OCI-LY1 (cell line): ENCODE data around the gene PRPS1L1.

Source experiments
- H2AFZ ChIP-seq: fragments of 200-600 bp; sonication (generic), shearing (Covaris generic); 2 replicates; pipeline ENCODE4 v1.6.0; 2014; ENCODE audit warnings: antibody characterized with exemption, mild to moderate bottlenecking, low read length
- H3F3A ChIP-seq: fragments of 200-600 bp; sonication (generic), shearing (Covaris generic); 2 replicates; pipeline ENCODE4 v1.6.0; 2014; ENCODE audit warnings: mild to moderate bottlenecking, antibody characterized with exemption, low read length, moderate library complexity; ENCODE audit not compliant: insufficient read depth
- H3K27ac ChIP-seq: fragments of 200-600 bp; sonication (generic); 2 replicates; pipeline ENCODE4 v1.5.1; 2014; ENCODE audit warnings: low read length, mixed run types, mild to moderate bottlenecking, low read depth; ENCODE audit not compliant: poor library complexity, severe bottlenecking
- H3K27me3 ChIP-seq: fragments of 200-600 bp; sonication (generic); 2 replicates; pipeline ENCODE4 v1.6.0; 2014; ENCODE audit warnings: antibody characterized with exemption, mild to moderate bottlenecking, low read length, moderate library complexity; ENCODE audit not compliant: insufficient read depth
- H3K36me3 ChIP-seq: fragments of 200-600 bp; sonication (generic); 2 replicates; pipeline ENCODE4 v1.6.1; 2014; ENCODE audit warnings: mild to moderate bottlenecking, antibody characterized with exemption, low read length, moderate library complexity, mixed read lengths; ENCODE audit not compliant: insufficient read depth
- H3K4me1 ChIP-seq: fragments of 200-600 bp; sonication (generic); 2 replicates; pipeline ENCODE4 v1.5.1; 2014; ENCODE audit warnings: mild to moderate bottlenecking, low read length, moderate library complexity; ENCODE audit not compliant: insufficient read depth, severe bottlenecking
- H3K4me2 ChIP-seq: fragments of 200-600 bp; sonication (generic), shearing (Covaris generic); 2 replicates; pipeline ENCODE4 v1.6.1; 2014; ENCODE audit warnings: low read length
- H3K4me3 ChIP-seq: fragments of 200-600 bp; sonication (generic); 2 replicates; pipeline ENCODE4 v1.5.1; 2014; ENCODE audit warnings: low read length, low read depth, mild to moderate bottlenecking, mixed read lengths; ENCODE audit not compliant: poor library complexity, severe bottlenecking
- H3K79me2 ChIP-seq: fragments of 200-600 bp; shearing (Covaris generic); 2 replicates; pipeline ENCODE4 v1.6.1; 2016; ENCODE audit warnings: mixed run types, low read length, mixed read lengths; ENCODE audit not compliant: insufficient read depth
- H3K9ac ChIP-seq: fragments of 200-600 bp; sonication (generic), shearing (Covaris generic); 2 replicates; pipeline ENCODE4 v1.6.1; 2014; ENCODE audit warnings: mild to moderate bottlenecking, low read length, mixed read lengths
- H3K9me2 ChIP-seq: fragments of 200-600 bp; sonication (generic), shearing (Covaris generic); 2 replicates; pipeline ENCODE4 v1.6.1; 2014; ENCODE audit warnings: low read depth, mild to moderate bottlenecking, low read length, mixed read lengths
- H3K9me3 ChIP-seq: fragments of 200-600 bp; shearing (Covaris generic); 2 replicates; pipeline ENCODE4 v1.6.1; 2014; ENCODE audit warnings: low read length, mixed read lengths
- H4K20me1 ChIP-seq: fragments of 200-600 bp; sonication (generic), shearing (Covaris generic); 2 replicates; pipeline ENCODE4 v1.6.0; 2016; ENCODE audit warnings: mild to moderate bottlenecking, low read length; ENCODE audit not compliant: insufficient read depth
- EZH2 ChIP-seq: fragments of 200-600 bp; sonication (generic), shearing (Covaris generic); IDR thresholded peaks from 2 replicates; pipeline ENCODE4 v1.8.0; 2017; ENCODE audit warnings: borderline replicate concordance, mixed run types, mild to moderate bottlenecking, antibody characterized with exemption, low read length, moderate library complexity, mixed read lengths
- TF ChIP-seq, protein P1 (sequence below): fragments of 200-600 bp; sonication (generic), shearing (Covaris generic); IDR thresholded peaks from 2 replicates; pipeline ENCODE4 v1.5.1; 2017; ENCODE audit warnings: mild to moderate bottlenecking, antibody characterized with exemption, low read length, moderate library complexity, mixed read lengths

Gene PRPS1L1

DNA sequence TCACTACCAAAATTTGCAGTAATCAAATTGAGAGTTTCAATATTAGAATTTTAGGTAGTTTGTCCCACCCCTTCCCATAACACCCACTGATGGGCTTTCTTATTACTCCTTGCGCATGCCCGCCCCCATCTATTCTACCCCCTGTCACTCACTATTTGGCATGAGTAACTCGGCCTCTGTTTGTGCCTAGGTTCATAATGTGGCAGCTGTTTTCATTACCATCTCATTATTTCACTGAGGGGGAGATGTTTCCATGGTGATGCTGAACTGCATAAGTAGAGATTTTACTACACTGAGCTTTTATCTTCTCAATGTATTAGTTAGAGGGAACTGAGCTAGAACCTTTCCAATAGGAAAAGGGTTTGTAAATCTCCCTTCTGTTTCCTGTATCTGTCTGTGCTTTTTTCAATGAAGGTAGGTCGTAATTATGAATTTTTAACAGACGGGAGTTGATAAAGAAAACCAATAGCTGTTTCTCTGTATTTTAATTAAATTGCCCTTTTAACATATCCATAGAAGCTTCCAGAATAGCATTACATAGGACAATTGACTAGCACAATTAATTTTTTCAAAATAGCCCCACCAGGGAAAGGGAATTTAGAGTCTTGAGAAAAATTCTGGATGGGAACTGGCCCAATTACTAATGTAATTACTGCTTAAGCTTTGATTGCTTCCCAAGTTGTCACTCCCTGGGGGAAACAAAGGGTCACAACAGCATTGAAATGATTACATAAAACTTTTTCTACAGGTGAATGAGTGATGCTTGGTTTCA lies 33.4 kb downstream of the PRPS1L1 start:
- H4K20me1 ChIP-seq, result no peaks in the 10 kb centered on the region
- H3K9me3 ChIP-seq, result no peaks in the 10 kb centered on the region
- no peak overlapping the region for H3K9ac ChIP-seq

GRCh38 chr7:17991866-17992648 lies 35.6 kb downstream of the PRPS1L1 start:
- no peaks in the 10 kb centered on the region for H3K9me3 ChIP-seq
- H2AFZ ChIP-seq, result no peak overlapping the region
- no peaks in the 10 kb centered on the region for H4K20me1 ChIP-seq
- H3K79me2 ChIP-seq, result no peaks in the 10 kb centered on the region
- no peaks in the 10 kb centered on the region for H3K4me1 ChIP-seq
- no peaks in the 10 kb centered on the region for H3K9me2 ChIP-seq
- TF ChIP-seq EZH2, result no peak
- TF ChIP-seq, protein P1, sequence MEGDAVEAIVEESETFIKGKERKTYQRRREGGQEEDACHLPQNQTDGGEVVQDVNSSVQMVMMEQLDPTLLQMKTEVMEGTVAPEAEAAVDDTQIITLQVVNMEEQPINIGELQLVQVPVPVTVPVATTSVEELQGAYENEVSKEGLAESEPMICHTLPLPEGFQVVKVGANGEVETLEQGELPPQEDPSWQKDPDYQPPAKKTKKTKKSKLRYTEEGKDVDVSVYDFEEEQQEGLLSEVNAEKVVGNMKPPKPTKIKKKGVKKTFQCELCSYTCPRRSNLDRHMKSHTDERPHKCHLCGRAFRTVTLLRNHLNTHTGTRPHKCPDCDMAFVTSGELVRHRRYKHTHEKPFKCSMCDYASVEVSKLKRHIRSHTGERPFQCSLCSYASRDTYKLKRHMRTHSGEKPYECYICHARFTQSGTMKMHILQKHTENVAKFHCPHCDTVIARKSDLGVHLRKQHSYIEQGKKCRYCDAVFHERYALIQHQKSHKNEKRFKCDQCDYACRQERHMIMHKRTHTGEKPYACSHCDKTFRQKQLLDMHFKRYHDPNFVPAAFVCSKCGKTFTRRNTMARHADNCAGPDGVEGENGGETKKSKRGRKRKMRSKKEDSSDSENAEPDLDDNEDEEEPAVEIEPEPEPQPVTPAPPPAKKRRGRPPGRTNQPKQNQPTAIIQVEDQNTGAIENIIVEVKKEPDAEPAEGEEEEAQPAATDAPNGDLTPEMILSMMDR, result peak; percentile 73
- H3K27ac ChIP-seq, result no peak overlapping the region
- no peaks in the 10 kb centered on the region for H3F3A ChIP-seq
- no peaks in the 10 kb centered on the region for H3K36me3 ChIP-seq
- H3K27me3 ChIP-seq, result no peaks in the 10 kb centered on the region
- H3K4me2 ChIP-seq, result no peak overlapping the region
- no peak overlapping the region for H3K4me3 ChIP-seq
- no peak overlapping the region for H3K9ac ChIP-seq

More for the DNA sequence above, 33.4 kb downstream of the PRPS1L1 start:
- no peaks in the 10 kb centered on the region for H3K4me1 ChIP-seq
- no peaks in the 10 kb centered on the region for H3K27me3 ChIP-seq
- H3K36me3 ChIP-seq, result no peaks in the 10 kb centered on the region
- H3K4me2 ChIP-seq, result no peak overlapping the region
- H2AFZ ChIP-seq, result no peak overlapping the region
- no peak for TF ChIP-seq EZH2
- TF ChIP-seq, protein P1, result no peak
- H3K4me3 ChIP-seq, result no peak overlapping the region
- H3K27ac ChIP-seq, result no peak overlapping the region
- H3K79me2 ChIP-seq, result no peaks in the 10 kb centered on the region
- H3K9me2 ChIP-seq, result no peaks in the 10 kb centered on the region
- H3F3A ChIP-seq, result no peaks in the 10 kb centered on the region

DNA sequence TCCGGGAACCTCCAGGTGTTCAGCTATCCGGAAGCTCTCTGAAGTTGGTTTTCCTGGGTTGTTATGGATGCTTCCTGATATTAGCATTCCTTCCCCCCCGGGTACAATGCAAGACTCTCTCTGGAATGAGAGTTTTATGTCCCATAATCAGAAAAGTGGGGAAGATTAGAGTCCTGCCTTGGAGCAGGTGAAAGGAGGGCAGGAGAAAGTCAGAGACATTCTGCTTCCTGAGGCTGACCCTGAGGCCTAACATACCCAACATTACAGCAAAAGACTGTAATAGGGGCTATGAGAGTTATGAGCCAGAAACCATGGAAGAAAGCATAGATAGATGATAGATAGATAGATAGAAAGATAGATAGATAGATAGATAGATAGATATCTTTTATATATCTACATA lies 36.9 kb downstream of the PRPS1L1 start:
- Histone ChIP-seq H4K20me1 (no peaks in the 10 kb centered on the region), H3K4me1 (no peaks in the 10 kb centered on the region), H3K27me3 (no peaks in the 10 kb centered on the region), H2AFZ (no peak overlapping the region), H3K9me2 (no peaks in the 10 kb centered on the region), H3K9ac (no peak overlapping the region), H3K27ac (no peak overlapping the region), H3K36me3 (no peaks in the 10 kb centered on the region), H3K4me2 (no peak overlapping the region), H3K9me3 (no peaks in the 10 kb centered on the region), H3K4me3 (no peak overlapping the region), H3F3A (no peaks in the 10 kb centered on the region), H3K79me2 (no peaks in the 10 kb centered on the region)
- TF ChIP-seq EZH2, result no peak
- TF ChIP-seq, protein P1, result no peak
